Tibial nerve (tissue), 4 donors: Measurements from ENCODE around the gene NPW. TPM values are rescaled to one million over a fixed set of nuclear protein-coding genes. Genes with fewer than 3 reads are reported as not detected.

Experiments
- DNase-seq, 2 donors: peaks; one replicate each; pipeline ENCODE4 v3.0.0-alpha.2; 2019; ENCODE audit warnings: low spot score in 2 of 2
- H3K27ac ChIP-seq, 4 donors: fragments of 200-600 bp; sonication (generic) in 3 of 4; one replicate each; pipeline ENCODE4 v1.5.1; 2017 to 2019; ENCODE audit warnings: mild to moderate bottlenecking in 1 of 4
- H3K27me3 ChIP-seq, 2 donors: fragments of 200-600 bp; sonication (generic) in 1 of 2; one replicate each; pipeline versions ENCODE4 v1.5.1 to v1.6.0; 2017 to 2019
- H3K36me3 ChIP-seq, 3 donors: fragments of 200-600 bp; sonication (generic); one replicate each; pipeline ENCODE4 v1.5.1; 2018 to 2019
- H3K4me1 ChIP-seq, 4 donors: fragments of 200-600 bp; sonication (generic) in 3 of 4; one replicate each; pipeline ENCODE4 v1.5.1; 2017 to 2019
- H3K4me3 ChIP-seq, 4 donors: fragments of 200-600 bp; sonication (generic) in 3 of 4; one replicate each; pipeline ENCODE4 v1.5.1; 2017 to 2019; ENCODE audit warnings: mild to moderate bottlenecking in 1 of 4, moderate library complexity in 1 of 4
- H3K9me3 ChIP-seq, 4 donors: fragments of 200-600 bp; sonication (generic) in 3 of 4; one replicate each; pipeline ENCODE4 v1.5.1; 2017 to 2019
- CTCF ChIP-seq, 5 experiments: fragments of 200-600 bp in 3 of 5; fragments of 450-650 bp in 2 of 5; sonication (generic) in 3 of 5; IDR thresholded peaks; one replicate each; pipeline ENCODE4 v1.5.1; 2016 to 2019; ENCODE audit warnings: antibody characterized with exemption in 5 of 5, mild to moderate bottlenecking in 3 of 5, moderate library complexity in 2 of 5
- EP300 ChIP-seq, 2 donors: sonication (generic); formaldehyde crosslinking; IDR thresholded peaks; one replicate each; pipeline ENCODE4 v1.6.1; 2017; ENCODE audit warnings: antibody characterized with exemption in 2 of 2, mild to moderate bottlenecking in 1 of 2
- POLR2A ChIP-seq, 2 donors: fragments of 450-650 bp; IDR thresholded peaks; one replicate each; pipeline ENCODE4 v1.6.1; 2017; ENCODE audit warnings: antibody characterized with exemption in 2 of 2, mild to moderate bottlenecking in 2 of 2, moderate library complexity in 2 of 2
- WGBS, 2 donors: methylation state at CpG; one replicate each; pipeline ENCODE4 v1.1.5; 2018; 5-methylcytosine and 5-hydroxymethylcytosine counted together
- total RNA-seq, 4 donors: library from RNA; depleted of rRNA; stranded (reverse); fragments of >200 nt; gene quantifications; one replicate each; pipeline ENCODE4 v1.1.0, GENCODE V29; 2016

The NPW gene
- total RNA-seq, 4 donors from 2014 or later = 3.0 to 3.1 TPM; not detected in 2

- WGBS, 2 donors = 92 to 95% methylated on average over 25 to 26 of the region's 33 CpGs
- Histone ChIP-seq H3K36me3 (peaks cover 0 to 58% (median 36%) of the 10 kb centered on the region in 3 donors), H3K4me3 (no peak overlapping the region), H3K27me3 (peaks cover 0 to 32% of the 10 kb centered on the region in 2 donors), H3K27ac (no peak overlapping the region), H3K4me1 (peaks cover 0 to 44% (median 24%) of the 10 kb centered on the region in 4 donors), H3K9me3 (no peaks in the 10 kb centered on the region)
- no peak for TF ChIP-seq POLR2A (IDR thresholded peaks at IDR 0.05)
- no peak for TF ChIP-seq EP300 (IDR thresholded peaks at IDR 0.05)
- TF ChIP-seq CTCF (IDR thresholded peaks at IDR 0.05) = no peak
- DNase-seq = no peak
Measured at GRCh38 chr16:1975432-1976215, 44.0 kb upstream of the NPW start.

GRCh38 chr16:1976216-1976520 is 43.4 kb upstream of the NPW start:
- Histone ChIP-seq H3K27me3 (peaks cover 0 to 37% of the 10 kb centered on the region in 2 donors), H3K36me3 (peaks cover 0 to 58% (median 36%) of the 10 kb centered on the region in 3 donors), H3K4me1 (peaks cover 0 to 40% (median 19%) of the 10 kb centered on the region in 4 donors), H3K27ac (no peak overlapping the region), H3K4me3 (no peak overlapping the region), H3K9me3 (no peaks in the 10 kb centered on the region)
- WGBS, 2 donors = 93 to 96% methylated on average over 7 to 8 of the region's 8 CpGs
- no peak for TF ChIP-seq EP300 (IDR thresholded peaks at IDR 0.05)
- no peak for TF ChIP-seq CTCF (IDR thresholded peaks at IDR 0.05)
- no peak for TF ChIP-seq POLR2A (IDR thresholded peaks at IDR 0.05)
- no peak for DNase-seq

- H3K36me3 ChIP-seq = peaks cover 0 to 58% (median 36%) of the 10 kb centered on the region in 3 donors
- no peak for TF ChIP-seq EP300 (IDR thresholded peaks at IDR 0.05)
- no peak for TF ChIP-seq CTCF (IDR thresholded peaks at IDR 0.05)
- TF ChIP-seq POLR2A (IDR thresholded peaks at IDR 0.05) = no peak
- DNase-seq = no peak
- no peak overlapping the region for H3K27ac ChIP-seq
- WGBS, 2 donors = 86 to 93% methylated on average over 23 to 29 of the region's 33 CpGs
- peaks cover 0 to 48% of the 10 kb centered on the region in 2 donors for H3K27me3 ChIP-seq
- H3K4me3 ChIP-seq = no peak overlapping the region
- H3K9me3 ChIP-seq = no peaks in the 10 kb centered on the region
- peaks cover 0 to 36% (median 17%) of the 10 kb centered on the region in 4 donors for H3K4me1 ChIP-seq
Measured at GRCh38 chr16:1976951-1977874, 42.4 kb upstream of the NPW start.

- no peak for DNase-seq
- Histone ChIP-seq H3K9me3 (no peaks in the 10 kb centered on the region), H3K36me3 (peaks cover 0 to 58% (median 36%) of the 10 kb centered on the region in 3 donors), H3K27ac (no peak overlapping the region), H3K4me3 (no peak overlapping the region), H3K27me3 (peaks cover 0 to 53% of the 10 kb centered on the region in 2 donors), H3K4me1 (peaks cover 0 to 33% (median 13%) of the 10 kb centered on the region in 4 donors)
- no peak for TF ChIP-seq EP300 (IDR thresholded peaks at IDR 0.05)
- TF ChIP-seq POLR2A (IDR thresholded peaks at IDR 0.05) = no peak
- TF ChIP-seq CTCF (IDR thresholded peaks at IDR 0.05) = no peak
- 90% methylated on average over 17 of the region's 18 CpGs; no CpG with 5 or more reads in 1 of the 2 donors for WGBS, 2 donors
Measured at GRCh38 chr16:1977875-1978268, 41.7 kb upstream of the NPW start.
